EH (cell line): ENCODE data around the gene PIMREG.

ENCODE experiments used
- DNase-seq: peaks from one replicate; pipeline ENCODE4 v3.0.0-alpha.2; 2015; ENCODE audit warnings: low read depth

Gene PIMREG, protein sequence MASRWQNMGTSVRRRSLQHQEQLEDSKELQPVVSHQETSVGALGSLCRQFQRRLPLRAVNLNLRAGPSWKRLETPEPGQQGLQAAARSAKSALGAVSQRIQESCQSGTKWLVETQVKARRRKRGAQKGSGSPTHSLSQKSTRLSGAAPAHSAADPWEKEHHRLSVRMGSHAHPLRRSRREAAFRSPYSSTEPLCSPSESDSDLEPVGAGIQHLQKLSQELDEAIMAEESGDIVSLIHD

DNA sequence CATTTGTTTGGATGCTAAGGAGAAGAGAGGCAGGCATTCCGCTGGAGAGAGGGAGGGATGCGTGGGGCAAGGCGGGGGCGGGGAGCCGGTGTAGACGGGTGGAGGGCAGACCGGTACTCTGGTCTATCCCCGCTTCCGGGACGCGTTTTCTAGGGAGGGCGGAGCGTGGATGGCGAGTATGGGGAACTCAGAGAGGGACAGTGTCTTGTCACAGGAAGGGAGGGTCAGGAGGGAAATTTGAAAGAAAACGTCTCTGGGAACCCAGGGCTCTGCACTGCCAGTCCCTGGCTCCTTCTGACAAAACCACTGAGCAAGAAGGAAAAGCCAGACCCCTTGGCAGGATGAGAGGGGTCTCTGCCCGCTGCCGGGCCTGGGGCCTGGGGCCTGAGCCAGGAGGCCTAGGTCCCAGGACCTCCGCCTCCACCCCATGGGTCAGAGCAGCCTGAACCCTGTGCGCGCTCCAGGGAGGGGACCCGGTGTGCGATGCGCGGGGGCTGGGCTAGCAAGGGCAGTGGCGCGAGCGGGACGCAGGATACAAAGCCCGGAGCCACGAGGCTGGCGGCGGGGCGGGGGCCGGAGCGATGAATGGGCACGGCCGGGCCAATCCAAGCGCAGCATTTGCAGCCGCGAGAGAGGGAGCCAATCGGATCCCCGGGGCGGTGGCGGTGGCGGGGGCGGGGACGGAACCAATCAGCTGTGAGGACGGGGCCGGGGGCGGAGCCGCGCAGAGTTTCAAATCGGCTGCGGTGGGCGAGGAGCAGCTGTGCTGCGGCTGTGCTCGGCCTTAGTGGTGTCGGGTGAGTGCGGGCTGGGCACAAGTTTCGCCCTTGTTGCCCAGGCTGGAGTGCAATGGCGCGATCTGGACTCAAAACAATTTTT lies at the start of gene PIMREG:
Gene PIMREG, plus strand, starts transcription at position 764 of the 879 bp plus-strand sequence. CDS start 656 bp downstream, outside the sequence.
- DNase-seq: peak; percentile 94

GRCh38 chr17:6398955-6399354 lies 45.3 kb upstream of the PIMREG start:
- DNase-seq: no peak

DNA sequence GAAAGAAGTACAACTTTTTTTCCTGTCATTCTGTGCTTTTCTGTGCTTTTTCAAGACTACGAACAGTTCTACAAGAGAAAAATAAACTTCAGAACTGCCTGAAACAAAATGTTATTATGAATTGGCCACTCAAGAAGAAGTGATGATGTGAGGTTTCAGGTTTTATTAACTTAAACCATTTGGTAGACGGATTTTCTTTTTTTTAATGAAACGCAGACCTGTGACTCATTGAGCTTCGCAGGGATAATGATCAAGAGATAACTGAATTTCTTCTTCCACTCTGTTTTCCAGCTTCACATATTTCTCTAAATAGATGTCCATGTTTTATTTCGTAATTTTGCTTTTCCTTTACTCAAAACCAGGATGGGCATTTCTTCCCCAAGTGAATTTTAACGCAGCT lies 42.0 kb upstream of the PIMREG start:
- peak; percentile 68 for DNase-seq

- no peak for DNase-seq
These were observed 36.0 kb upstream of the PIMREG start for GRCh38 chr17:6408276-6408675.

DNA sequence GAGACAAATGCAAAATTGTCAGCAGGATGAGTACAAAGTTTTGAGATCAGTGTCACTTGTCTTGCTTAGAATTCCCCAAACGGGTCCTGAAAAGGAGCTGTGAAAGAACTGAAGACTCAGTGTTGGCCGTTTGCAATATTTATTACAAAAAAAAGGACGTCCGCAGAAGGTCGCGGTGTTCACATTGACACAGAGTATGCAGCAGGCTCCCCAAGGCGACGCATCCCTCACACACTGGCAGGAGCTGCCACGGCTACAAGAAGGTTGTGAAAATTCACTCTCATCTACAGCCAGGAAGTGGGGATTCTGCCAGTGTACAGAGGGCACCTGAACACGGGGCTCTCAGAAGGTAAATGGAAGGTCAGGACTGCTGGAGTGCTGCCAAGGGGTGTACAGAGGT lies 35.5 kb upstream of the PIMREG start:
- no peak for DNase-seq

DNA sequence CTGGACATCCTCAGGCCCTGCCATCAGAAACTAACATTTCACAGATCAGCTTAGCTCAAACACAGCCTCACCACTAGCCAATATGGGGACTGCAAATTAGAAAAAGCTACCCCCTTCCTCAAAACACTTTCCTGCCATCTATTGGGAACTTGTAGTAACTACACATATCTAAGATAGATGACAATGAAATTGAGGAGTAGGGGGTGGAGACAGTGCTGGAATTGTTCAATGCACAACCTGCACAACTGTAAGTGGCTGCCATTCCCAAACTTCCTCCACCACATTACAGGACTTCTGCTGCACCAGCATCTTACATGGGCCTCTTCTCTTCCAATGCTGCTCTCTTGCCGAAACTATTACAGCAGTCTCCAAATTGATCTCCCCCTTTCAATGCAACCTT lies 31.2 kb upstream of the PIMREG start:
- peak; percentile 42 for DNase-seq

DNA sequence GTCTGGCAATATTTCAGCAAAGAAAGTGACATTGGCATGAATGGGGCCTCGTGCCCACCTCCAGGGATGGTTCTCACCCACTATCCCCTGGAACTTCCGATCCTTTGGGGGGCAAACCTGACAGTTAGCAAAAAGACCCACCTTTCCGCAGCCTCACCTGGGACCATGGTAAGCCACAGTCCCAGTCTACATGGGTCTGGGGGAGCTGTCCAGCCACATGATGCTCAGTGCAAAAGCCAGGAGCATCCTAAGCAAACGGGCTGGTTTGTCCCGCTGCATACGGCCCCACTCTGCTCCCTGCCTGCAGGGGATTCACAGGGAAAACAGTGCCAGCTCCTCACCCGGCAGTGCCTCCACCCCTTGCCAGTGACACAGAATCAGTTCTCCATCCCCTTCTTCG lies 28.6 kb upstream of the PIMREG start:
- DNase-seq: no peak

DNA sequence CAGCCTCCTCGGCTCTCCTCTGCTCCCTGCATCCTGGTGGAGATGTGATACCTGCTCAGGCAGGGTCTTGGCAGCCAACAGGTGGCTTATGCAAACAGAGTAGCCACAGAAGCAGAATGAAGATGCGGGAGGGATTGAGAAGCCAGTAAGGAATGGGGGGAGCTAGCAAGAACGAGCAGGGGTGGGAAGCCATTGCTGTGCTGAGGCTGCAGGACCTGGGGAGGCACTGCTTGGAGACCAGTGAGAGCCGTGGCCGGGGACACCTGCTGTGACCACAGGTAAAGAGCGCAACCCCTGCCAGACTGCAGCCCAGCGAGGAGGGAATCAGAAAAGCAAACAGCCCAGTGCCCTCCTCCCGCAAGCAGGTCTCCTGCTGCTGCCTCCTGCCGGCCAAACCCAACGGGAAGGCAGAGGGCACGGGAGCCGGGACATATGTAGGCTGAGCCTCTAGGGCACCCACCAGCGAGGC lies 24.0 kb upstream of the PIMREG start:
- DNase-seq: no peak

DNA sequence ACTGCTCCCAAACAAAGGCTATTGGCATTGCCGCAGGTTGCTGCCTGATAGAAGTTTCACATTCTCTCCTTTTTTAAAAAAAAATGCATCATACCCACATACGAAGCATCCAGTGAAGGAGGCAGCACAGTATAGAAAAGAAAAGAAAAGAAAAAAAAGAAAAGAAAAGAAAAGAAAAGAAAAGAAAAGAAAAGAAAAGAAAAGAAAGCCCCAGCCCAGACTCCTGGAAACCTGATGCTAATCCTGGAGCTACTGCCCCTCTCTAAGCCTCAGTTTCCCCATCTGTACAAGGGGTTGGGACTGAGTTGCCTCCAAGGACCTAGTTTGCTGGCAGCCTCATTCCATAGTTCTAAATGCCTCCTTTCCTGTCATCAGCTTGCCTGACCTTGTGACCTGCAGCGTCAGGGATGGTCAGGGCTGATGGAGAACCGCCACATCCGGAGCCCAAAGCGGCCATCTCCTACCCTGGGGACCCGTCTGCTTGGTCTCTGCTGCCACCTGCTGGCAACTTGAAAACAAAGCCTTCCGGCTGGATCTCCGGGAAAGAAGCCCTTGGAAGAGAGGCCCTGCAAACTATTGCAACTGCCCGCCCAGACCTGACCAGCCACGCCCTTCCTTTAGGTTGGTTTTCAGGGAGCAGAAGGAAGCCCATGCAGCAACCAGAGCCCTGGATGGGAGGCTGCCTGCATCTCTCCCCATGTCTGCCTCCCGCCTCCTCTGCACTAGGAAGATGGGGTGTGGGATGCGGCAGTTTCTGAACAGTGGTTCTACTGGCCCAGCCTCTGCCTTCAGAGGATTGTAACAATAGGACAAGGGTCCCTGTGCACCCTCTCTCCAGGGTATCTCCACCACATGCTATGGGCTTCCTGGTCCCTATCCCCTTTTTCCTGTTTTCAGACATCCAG lies 22.3 kb upstream of the PIMREG start:
- DNase-seq: peak; percentile 78

GRCh38 chr17:6422654-6423241 lies 21.5 kb upstream of the PIMREG start:
- no peak for DNase-seq

GRCh38 chr17:6423931-6424330 lies 20.3 kb upstream of the PIMREG start:
- no peak for DNase-seq

DNA sequence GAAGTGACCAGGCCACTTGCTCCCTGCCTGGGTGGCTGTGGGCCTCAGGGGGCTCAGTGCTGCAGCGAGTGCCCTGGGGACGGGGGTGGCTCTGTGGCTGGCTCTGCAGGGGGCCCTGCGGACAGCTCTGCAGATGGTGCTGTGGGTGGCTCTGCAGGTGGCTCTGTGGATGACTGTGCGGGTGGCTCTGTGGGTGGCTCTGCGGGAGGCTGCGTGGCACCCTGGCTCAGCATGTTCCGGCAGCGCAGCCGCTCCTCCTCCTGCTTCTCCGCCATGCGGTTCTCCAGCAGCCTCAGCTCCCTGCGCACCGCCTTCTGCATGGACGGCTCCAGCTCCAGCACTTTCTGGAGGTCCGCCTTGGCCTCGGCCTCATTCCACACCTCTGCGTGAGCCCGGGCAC lies 18.8 kb upstream of the PIMREG start:
- no peak for DNase-seq

DNA sequence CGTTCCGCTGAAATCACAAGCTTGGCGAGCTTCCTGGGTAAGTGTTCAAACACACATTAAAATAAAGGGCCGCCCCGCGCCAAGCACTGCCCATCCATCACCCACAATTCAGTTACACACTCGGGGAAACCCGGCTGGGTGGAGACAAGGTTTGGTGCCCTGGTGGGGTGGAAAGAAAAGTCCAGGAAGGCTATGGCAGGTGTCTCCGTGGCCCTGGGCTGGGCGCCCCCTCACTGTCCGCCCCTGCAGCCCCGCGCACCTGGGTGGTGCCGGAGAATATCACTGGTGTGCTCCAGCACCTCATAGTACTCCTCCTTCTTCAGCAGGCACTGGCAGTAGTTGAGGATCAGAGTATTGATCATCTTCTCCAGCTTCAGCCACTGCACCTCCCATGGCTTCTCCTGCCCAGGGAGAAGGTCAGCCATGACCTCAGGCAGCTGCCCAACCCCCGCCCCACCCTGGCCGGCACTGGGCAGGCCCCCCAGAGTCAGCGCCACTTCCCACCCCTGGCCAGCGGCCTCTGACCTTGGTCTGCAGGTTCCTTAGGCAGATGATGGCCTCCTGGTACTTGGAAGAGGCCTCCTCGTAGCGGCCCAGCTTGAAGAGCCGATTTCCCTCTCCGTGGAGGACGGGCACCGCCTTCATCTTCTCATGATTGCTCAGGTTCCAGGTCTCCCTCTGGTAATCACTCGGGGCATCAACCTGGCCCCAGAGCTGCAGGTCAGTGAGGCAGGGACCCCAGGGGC lies 17.7 kb upstream of the PIMREG start:
- no peak for DNase-seq

DNA sequence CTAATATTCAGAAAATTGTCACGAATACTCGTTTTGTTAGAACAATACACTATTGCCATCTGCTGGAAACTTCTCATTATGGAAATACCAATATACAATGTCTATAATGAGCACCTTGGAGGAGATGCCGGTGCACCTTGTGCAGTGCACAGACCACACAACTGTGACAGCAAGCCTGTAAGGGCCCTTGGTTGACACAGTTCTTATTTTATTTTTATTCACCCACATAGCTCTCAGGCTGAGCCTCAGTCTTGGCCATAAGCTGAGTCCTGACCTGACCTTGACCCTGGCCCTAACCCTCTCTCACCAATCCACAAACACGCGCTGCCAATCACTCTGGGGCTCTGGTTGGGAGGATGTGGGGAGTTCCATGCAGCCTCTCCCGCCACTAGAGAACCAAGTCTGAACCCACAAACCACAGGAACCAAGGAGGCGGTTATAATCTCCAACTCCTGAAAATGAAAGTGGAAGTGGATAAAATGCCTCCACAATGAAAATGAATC lies 16.9 kb upstream of the PIMREG start:
- peak; percentile 48 for DNase-seq

DNA sequence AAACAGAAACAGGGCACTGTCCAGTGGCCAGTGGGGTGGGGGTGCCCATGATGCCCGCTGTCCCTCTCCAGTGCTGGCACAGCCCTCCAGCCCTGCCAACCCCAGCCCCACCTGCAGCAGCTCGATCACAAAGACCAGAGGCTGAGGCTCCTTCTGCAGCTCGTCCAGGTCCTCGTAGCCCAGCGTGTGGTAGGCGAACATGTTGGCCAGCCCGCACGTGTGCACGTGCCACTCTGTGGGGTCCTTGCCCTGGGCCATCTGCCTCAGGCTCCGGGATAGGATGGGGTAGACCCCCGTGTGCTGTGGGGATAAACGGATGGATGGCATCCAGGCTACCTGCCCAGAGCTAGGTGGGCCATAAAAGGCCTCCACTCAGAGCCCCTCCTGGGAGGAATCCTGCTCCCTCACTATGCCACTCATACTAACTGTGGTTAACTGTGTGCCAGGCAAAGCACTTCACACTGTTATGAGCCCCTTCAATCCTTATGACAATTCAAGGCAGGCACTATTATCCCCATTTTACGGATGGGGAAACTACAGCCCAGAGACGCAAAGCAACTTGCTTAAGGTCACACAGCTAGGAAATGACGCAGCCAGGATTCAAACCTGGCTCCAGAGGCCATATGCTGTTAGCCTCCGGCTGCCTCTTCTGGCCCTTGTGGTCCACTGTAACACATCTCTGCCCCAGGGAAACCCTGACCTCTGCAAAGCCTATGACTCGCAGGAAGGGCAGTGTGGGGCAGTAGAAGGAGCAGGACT lies 15.9 kb upstream of the PIMREG start:
- no peak for DNase-seq

DNA sequence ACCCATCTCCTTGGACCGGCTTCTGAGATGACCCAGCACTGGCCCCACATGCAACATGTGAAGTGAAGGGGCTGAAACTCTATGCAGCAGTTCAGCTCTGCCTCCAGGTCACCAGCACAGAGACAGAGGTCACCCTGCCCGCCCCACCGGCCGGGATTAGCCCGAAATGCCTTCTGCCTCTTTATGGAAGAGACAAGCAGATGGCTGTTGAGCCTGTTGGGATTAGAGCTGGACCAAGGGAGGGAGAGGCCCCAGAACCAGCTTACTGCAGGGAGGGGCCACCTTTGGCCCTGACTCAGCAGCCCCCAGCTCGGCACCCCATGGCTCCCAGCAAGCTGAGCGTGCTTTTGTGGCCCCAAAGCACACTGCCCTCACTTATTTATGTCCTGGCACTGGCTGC lies 15.0 kb upstream of the PIMREG start:
- no peak for DNase-seq

GRCh38 chr17:6430769-6431168 lies 13.5 kb upstream of the PIMREG start:
- no peak for DNase-seq

GRCh38 chr17:6435051-6435450 lies 9.2 kb upstream of the PIMREG start, which contains the start of gene AIPL1:
AIPL1 (minus strand) TSS chr17:6435121; CDS start chr17:6435104, 17 bp downstream.
- DNase-seq: no peak

- DNase-seq: peak; percentile 73
These were observed 8.3 kb upstream of the PIMREG start for GRCh38 chr17:6435968-6436367.

GRCh38 chr17:6437466-6437865 lies 6.8 kb upstream of the PIMREG start:
- DNase-seq: no peak
